HG02870 (cell line): ENCODE measurements around the gene FAM53B.

Source experiments
- ATAC-seq: cut with Tn5 transposase; IDR thresholded peaks from one replicate; pipeline ENCODE4 v1.9.1; 2021; ENCODE audit warnings: mild to moderate bottlenecking, moderate library complexity; ENCODE audit not compliant: unreplicated experiment

FAM53B gene

DNA sequence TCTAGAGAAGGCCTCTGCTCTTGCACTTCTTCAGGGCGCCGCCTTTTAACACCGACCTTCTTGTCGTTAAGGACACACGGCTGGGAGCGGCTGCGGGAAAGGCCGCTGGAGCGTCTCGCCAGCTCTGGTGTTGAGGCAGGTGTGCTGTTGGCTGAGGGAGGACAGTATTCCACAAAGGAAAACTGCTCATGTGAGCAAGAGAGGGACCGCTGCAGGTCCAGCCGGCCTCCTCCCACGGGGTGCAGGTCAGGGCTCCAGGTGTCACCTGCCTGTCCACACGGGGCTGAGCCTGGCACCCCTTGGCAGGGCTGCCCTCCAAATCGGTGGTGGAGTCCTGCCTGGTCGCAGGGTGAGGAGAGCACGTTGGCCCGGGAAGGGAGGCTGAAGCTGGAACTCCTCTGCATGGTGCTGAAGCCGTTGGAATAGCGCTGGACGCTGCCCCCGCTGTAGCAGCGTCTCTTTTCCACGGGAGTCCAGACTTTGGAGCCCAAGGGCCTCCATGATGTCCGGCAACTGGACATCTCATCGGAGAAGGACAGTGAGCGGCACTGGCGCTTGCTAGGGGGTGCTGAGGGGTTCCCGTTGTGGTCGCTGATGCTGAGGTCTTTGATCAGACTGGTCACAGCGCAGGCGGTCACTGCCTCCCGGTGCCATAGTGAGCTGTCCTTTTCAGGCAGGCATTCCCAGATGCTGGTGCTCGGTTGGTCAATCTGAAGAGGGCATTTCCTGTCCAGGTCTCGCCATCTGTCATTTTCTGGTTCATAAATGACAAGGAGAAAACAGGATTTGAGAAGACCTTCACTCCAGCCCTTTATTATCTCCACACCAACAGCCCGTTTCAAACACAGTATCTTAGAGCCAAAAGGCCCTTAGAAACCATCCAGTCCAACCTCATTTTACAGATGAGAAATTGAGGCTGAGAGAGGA, 62.3 kb downstream of the FAM53B start:
- ATAC-seq, result no peak

DNA sequence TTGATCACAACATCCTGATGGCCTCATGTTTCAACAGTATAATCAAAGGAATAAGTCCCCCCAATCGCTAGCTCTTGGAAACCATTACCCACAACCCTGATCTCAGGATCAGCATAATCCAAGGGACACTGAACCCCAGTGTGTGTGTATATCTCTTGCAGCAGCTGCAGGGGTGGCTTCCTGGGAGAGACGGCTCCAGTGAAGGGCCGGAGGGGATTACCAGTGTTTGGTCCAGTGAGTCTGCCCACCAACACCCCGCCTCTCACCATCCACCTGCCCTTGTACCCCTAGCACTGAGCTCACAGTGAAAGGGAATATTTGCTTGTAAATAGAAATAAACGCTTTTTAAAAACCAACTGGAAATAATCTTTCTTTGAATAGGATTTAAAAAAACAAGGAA, 63.1 kb downstream of the FAM53B start:
- no peak for ATAC-seq

DNA sequence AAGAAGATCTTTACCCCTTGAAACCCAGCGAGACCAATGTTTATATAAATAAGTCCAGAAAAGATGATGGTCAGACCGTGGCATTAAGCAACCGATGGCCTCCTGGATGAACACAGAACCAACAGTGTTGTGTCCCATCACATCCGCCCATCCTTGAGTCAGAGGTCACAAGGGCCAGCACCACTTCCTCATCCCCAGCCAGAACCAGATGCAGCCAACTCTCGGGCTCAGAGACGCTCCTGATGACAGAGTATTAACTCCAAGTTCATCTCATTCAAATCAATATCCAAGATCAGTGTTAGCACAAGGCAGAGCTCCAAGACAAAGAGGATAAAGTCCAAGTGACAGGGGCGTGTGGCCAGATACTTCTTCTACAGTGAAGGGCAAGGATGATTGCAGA, 63.5 kb downstream of the FAM53B start:
- ATAC-seq, result no peak

DNA sequence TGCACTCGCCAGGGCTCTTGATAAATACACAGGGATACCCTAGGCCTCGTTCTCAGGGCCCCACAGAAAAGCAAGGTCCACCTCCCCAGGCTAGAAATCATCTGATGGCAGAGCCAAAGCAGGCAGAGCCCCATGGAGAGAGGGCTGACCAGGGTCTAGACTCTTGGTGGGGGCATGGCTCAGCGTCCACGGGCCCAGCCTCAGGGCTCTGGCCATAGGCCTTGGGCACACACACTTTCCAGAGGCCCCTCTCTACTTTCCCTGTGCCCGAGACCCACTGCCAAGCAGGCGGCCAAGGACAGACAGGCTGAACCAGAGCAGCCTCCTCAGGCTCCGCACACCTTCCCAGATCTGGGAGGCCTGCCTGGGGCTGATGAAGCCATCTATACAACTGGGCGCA, 64.8 kb downstream of the FAM53B start:
- ATAC-seq, result no peak

DNA sequence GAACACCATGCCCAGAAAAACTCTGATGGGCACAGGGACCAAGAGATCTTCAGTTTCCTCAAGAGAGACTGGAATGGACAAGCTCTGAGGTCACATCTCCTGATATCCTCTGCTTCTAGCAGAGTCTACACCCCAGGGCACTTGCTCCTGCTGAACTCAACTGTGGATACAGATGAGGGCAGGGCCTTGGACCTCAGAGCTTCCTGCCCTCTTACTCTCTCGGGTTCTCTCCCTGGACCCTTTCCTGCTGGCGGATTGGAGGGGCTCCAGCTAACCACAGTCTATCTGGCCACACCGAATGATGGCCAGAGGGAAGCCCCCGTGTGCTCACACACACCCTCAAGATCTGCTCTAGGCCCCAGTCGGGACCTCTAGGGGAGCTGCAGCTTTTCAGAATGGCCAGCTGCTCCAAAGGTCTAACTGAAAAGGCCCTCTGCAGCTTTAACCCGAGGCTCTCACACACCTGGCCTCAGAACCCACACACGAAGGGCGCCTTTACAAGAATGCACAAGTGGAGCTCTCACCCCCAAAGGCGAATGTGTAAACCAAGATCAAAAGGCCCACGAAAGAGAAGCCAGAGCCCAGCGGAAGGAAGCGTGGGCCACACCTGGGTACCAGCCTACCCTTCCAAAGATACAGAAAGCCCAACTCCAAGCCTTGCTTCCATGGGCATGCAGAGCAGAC, 65.5 kb downstream of the FAM53B start:
- ATAC-seq, result no peak

DNA sequence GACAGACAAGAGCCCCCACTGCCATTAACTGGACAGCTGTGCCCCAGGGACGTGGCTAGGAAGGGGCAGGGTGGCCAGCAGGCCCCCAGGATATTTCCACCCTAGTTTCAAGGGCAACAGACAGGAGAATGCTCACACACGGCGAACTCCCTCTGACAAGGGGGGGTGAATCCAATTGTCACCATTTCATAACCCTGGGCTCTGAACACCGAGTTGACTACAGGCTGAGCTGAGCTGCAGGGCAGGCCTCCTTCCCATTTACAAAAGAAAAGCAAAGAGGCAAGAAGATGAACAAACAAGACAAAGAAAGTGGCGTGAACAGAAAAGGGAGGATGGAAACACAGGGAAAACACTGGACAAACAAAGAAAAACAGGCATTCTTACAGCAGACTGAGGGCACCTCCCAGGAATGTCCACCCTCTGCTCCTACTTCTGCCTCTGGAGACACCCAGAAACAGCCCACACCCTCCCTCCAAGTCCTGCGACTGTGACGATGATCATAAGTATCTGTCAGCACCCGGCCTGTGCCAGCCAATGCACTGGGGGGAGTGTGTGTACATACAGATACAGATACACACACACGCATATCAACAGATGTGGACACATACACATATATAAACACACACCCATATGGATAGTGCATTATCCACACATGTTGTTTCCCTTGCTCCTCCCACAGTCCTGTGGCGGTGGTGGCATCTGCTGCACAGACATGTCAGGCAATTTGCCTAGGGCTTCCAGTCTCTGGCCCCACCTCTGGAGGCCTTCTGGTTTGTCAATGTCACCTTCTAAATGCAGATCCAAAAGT, 66.2 kb downstream of the FAM53B start:
- no peak for ATAC-seq

DNA sequence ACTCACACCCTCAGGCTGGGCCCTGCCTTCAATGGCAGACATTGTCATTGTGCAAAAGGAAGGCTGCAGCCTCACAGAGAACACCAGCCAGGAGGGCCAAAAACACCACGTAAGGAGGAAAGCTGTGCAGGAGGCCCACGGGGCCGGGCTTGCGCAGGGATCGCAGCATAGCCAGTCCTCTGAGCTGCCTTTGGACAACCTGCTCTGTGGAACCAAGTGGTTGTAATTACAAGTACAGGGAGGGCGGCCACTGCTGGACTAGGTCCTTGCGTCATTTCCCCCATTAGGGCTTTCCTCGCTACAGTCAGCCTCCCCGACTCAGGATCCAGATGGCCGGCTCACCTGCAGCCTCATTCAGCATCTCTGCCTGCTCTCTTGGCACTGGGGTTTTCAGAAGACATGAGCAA, 66.9 kb downstream of the FAM53B start:
- ATAC-seq, result no peak

DNA sequence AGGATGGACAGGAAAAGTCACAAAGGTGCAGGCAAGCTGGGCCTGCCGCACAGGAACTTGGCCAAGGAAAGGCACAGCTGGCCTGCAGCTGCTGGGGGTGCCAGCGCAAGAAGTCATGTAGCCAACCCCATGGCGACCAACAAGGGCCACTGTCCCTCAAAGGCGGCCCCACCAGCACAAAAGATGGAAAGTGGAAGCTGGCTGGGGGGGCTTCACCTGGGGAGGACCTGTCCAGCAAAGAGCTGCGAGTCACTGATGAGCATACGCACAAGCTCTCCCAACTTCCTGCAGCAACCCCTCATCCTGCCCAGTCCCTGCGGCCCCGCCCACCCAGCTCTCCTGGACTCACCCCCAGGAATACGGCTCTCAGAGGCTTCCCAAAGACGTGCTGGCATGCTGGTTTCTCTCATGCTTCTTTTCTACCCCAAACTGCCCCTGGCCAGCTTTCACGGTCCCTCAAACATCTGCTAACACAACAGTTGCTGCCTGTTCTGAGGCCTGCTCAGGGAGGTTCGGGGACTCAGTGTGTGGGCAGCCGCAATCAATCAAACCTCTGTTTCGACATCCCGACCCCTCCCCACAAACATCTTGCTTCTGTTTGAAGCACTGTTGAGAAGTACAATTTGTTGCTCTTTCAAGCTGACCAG, 67.6 kb downstream of the FAM53B start:
- ATAC-seq, result no peak

DNA sequence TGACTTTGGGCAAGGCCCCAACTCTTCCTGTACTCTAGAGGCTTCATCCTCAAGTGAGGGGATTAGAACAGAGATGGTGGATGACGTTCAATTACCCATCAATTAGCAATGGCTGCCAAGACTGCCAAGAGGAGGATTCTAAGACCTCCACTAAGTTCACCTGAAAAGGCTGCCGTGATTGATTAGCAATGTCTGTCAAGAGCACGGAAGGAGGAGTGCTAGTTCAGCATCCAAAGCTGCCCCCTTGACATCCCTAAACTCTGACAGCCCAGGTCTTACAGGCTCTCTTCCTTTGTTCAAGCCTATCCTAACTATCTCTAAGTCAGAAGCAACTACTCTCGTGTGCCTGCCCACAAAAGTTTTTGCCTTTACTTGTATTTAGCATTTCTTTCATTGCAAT, 68.4 kb downstream of the FAM53B start:
- ATAC-seq, result no peak

DNA sequence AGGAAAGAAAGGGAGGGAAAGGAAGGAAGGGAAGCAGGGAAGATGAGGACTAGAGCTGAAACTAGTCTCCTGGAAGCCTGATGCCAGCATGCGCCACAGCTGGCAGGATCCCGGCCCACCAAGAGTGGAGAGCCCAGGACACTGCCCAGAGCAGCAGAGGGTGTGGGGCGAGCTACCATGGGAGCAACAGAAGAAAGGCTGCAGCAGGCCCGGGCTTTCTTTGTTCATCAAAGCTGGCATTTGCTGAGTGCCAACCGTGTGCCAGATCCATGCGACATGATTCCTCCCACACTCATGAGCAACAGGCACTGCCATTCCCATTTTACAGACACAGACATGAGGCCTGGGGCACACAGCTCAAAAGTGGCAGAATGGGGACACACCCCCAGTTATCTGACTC, 68.9 kb downstream of the FAM53B start:
- ATAC-seq, result no peak

DNA sequence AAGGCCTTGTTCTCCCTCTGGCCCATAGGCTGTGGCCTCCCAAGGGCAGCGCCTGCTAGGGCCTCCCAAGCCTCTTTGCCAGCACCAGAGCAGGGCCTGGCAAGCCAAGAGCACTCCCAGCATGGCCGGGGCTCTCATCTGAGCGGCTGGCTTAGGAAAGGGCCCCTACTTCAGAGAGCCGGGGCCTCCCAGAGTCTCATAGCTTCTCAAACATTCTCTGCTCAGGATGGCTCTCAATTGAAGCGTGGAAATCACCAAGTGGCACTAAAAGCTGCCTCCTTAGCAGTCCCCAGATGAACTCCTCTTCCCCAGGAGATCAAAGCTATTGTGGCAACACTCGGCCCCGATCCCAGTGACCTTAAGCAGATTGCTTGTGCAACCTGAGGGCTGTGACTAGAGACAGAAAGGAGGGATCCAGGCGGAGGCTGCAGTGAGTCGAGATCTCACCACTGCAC, 69.4 kb downstream of the FAM53B start:
- no peak for ATAC-seq

DNA sequence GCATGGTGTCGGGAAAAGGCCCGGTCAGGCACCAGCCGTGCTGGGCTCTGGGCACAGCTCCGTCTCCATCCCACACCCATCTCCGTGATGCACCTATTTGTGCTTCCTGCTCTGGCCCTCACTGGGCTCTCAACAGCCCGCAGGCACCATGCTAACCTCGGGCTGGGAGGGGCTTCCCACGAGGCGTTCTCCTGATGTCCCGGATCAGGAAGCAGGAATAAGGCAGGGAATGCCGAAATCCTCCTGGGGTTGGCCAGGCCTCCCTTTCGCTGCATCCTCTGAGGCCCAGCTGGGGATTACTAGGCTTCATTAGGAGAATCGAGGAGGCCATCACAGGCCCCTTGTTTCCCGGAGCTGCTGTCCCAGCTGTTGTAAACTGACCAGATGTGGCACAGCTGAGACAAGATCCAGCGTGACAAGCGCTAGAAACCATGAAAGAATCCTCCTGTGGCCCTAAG, 72.0 kb downstream of the FAM53B start:
- ATAC-seq, result no peak

DNA sequence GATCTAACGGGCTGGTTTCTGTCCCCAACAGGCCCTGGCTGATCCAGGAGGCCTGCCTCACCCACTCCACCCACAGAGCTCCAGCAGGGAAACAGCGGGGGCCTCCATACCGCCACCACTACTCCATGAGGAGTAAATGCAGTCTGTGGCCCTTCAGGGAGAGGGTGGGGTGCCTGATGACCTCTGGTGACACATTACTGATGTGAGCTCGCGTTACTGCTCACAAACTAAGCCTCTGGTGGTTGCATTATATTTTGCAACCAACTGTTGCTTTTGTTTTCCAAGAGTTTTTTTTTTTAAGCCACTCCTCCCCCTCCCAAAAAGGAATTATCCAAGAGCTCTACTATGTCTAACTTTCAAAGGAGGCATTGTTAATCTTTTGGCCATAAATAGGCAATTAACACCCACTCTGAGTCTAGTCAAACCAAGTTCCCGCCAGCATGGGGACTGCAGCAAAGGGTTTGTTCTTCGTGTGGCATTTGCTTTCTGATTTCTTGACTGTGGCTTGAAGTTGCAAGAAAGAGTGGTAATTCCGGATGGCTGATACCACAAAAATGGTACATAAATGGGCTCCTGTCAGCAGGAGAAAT, 72.6 kb downstream of the FAM53B start:
- no peak for ATAC-seq

DNA sequence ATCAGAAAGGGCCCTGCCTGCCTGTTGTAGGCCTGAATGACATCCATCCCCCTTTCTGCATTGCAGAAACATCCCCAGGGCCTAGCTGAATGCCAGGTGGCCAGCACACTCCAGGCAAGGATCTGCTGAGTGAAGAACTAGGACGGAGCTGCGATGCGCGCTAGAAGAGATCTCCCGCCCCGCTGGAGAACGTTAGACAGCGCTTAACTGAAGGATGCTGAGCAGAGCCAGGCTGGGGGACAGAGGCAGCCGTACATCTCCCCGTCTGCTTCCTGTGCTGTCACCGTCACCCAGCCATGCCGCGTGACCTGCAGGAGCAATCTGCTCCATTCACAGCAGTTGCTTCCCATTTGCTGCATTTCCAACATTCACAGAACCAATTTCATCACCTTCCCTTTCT, 73.3 kb downstream of the FAM53B start:
- ATAC-seq, result no peak

DNA sequence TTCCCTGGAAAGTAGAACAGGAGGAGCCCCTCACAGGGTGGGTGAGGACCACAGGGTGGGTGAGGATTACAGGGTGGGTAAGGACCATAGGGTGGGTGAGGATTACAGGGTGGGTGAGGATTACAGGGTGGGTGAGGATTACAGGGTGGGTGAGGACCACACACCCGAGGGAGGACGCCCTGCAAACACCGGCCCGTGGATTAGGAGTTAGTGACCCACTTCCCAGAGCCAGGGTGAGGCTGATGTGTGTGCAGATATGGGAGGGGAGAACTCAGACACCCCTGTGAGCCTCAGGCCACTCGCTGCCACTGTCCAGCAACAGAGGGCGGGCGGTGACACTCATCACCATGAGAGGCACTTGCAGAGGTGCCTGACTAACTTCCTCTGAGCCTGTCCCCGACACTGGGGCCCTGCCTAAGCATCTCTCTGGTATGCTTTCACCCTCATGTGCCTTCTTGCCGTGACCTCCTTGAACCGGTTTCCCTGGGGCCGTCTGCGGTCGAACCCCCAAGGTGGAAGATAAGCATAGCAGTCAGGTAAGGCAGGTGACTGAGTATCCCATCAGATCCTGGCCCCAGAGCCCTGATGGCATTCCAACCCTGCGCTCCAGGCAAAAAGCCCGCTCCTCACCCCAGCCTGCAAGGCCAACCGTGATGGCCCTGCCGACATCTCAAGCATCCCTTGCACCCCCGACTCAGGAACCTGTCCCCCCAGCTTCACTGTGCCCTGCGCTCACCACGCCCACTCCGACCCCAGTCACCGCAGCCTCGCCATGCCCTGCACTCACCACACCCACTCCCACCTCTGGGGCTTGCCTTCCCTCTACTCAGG, 74.1 kb downstream of the FAM53B start:
- ATAC-seq, result no peak

DNA sequence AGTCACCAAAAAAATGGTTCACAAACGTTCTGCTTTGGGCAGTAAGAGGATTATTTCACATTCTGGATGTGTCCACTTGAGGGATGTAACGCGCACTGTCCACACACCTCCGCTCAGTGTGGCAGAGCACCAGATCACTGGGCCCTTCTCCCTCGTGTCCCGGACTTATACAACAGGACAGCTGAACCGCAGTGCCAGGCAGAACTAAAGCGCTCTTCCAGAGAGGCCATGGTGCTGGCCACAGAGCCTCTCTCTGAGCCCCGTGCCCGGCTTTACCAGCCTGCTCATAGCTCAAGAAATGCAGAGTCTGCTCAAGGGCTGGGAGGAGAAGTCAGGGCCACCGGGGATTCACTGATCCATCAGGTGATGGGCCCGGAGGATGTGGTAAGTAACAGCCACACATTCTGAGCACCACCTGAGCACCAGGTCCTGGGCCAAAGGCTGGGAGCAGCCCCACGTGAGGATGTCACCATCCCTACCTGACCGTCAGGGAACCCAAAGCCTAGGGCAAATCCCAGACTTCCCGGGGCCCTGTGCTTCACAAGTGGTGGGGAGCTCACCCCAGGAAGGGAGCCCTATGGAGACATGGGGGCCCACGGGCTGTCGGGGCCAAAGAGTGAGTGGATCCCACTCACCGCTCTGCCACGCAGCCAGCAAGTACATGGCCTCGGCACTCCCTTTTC, 74.9 kb downstream of the FAM53B start:
- no peak for ATAC-seq

DNA sequence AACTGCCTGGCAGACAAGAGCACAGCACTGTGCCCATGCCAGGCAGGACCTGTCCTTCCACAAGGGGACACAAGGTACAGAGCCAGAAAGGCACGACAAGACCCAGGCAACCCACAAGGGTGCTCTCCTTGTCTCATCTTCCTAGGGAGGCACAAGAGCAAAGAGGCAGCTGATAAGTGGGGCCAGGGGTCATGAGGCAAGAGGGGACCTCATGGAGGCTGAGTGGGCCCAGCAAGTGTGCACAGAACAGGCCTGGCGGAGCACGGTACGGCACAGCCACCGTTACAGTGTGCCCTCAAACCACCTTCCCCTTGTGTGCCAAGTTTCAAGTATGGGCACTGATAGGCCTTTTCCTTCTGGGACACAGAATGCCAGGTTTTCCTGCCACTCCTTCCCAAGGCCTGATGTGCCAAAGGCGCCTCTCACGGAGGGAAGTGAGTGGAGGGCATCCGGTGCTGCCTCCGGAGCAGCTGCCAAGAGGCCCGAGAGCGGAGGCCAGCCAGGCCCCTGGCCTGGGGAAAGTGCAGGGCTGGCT, 75.6 kb downstream of the FAM53B start:
- no peak for ATAC-seq

DNA sequence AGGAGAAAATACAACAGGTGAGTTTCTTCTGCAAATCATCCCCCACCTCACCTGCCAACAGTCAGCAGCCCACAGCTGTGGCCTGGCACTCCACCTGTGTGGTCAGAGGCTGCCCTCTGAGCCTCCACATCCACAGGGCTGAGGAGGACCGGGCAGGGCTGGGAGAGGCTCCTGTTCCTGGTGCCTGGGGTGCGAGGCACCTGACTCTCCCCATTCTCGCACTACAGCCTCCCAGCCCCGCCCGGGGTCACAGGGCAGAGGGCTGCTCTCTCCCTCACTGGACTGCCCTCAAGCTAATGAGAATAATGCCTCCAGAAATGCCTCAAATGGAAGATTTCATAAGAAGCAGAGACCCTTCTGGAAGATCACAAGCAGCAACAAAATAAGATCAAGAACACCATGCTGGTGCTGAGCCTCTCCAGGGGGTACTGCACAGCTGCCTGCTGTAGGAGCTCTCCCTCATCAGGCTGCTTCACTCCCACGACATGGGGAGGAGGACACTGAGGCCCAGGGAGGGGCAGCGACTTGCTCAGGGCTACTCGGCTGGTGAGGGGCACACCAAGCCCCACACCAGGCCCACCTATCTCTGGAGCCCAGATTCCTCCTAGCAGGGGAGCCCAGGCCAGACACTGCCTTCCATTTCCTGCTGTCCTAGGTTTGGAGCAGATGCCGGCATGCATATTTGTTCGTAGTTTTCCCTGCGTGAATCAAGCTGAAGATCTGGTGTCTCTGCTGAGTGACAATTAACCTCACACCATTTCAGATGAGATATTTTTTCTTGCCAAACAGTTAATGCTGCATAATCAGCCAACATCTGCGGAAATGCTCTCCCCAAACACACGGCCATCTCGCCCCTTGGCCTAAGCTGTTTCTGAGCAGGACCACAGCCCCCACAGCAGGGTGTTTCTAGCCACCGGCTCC, 76.5 kb downstream of the FAM53B start:
- no peak for ATAC-seq
